Naive thymus-derived CD4-positive, alpha-beta T cell (primary cell): Measurements from ENCODE around the gene ELP4. TPM values are rescaled to one million over a fixed set of nuclear protein-coding genes. Genes with fewer than 3 reads are reported as not detected.

Experiments
- ATAC-seq: fragments of 150-1000 bp; cut with Tn5 transposase; 2 replicates; pipeline ENCODE4 v1.10.0; 2021; ENCODE audit warnings: mild to moderate bottlenecking, moderate library complexity
- CTCF ChIA-PET: fragments of 350-600 bp; sonication (Branson Sonifier 250); formaldehyde crosslinking; loops from one replicate; lab custom pipeline; 2021; ENCODE audit warnings: antibody characterized with exemption; lab: Charles Lee
- POLR2A ChIA-PET: fragments of 350-600 bp; sonication (Branson Sonifier 250); formaldehyde crosslinking; loops from one replicate; lab custom pipeline; 2021; ENCODE audit warnings: antibody characterized with exemption, inconsistent platforms; lab: Charles Lee
- DNase-seq, 9 donors: peaks; one replicate each; pipeline versions ENCODE4 v3.0.0 to v3.0.0-alpha.2; 2020 to 2022; ENCODE audit warnings: mixed read lengths in 1 of 9
- H3K27ac ChIP-seq: one replicate; pipeline ENCODE4 v1.7.0; 2013; ENCODE audit warnings: mild to moderate bottlenecking, low read depth, low read length, moderate library complexity
- H3K27me3 ChIP-seq, 2 donors: one replicate each; pipeline ENCODE4 v1.7.0; 2013; ENCODE audit warnings: low read length in 2 of 2, mild to moderate bottlenecking in 2 of 2, moderate library complexity in 2 of 2; ENCODE audit not compliant: control insufficient read depth in 2 of 2, insufficient read depth in 2 of 2
- H3K36me3 ChIP-seq, 3 experiments: 1 replicate in 2 of 3; 2 replicates in 1 of 3; pipeline ENCODE4 v1.7.0; 2013; ENCODE audit warnings: low read length in 3 of 3, mild to moderate bottlenecking in 3 of 3, moderate library complexity in 1 of 3; ENCODE audit not compliant: insufficient read depth in 3 of 3, control insufficient read depth in 2 of 3
- H3K4me1 ChIP-seq, 2 donors: one replicate each; pipeline ENCODE4 v1.7.0; 2013; ENCODE audit warnings: low read length in 2 of 2, mild to moderate bottlenecking in 2 of 2, moderate library complexity in 1 of 2; ENCODE audit not compliant: control insufficient read depth in 2 of 2, insufficient read depth in 2 of 2
- H3K4me3 ChIP-seq: 2 replicates; pipeline ENCODE4 v1.7.0; 2013; ENCODE audit warnings: mild to moderate bottlenecking, low read length
- H3K9me3 ChIP-seq, 3 experiments: 1 replicate in 2 of 3; 2 replicates in 1 of 3; pipeline ENCODE4 v1.7.0; 2013; ENCODE audit warnings: low read length in 3 of 3; ENCODE audit not compliant: control insufficient read depth in 2 of 3
- H3K27ac Mint-ChIP-seq, 9 donors: one replicate each; pipeline ENCODE4 v1.8.0; 2020 to 2022; ENCODE audit warnings: mixed read lengths in 9 of 9, mild to moderate bottlenecking in 8 of 9, moderate library complexity in 5 of 9, inconsistent platforms in 2 of 9
- H3K27me3 Mint-ChIP-seq, 5 donors: one replicate each; pipeline ENCODE4 v1.8.0; 2021 to 2022; ENCODE audit warnings: mixed read lengths in 5 of 5, mild to moderate bottlenecking in 1 of 5
- H3K36me3 Mint-ChIP-seq, 5 donors: one replicate each; pipeline ENCODE4 v1.8.0; 2020 to 2022; ENCODE audit warnings: mixed read lengths in 5 of 5, mild to moderate bottlenecking in 3 of 5, inconsistent platforms in 1 of 5
- H3K4me1 Mint-ChIP-seq, 7 donors: one replicate each; pipeline ENCODE4 v1.8.0; 2020 to 2022; ENCODE audit warnings: mixed read lengths in 7 of 7, mild to moderate bottlenecking in 3 of 7, inconsistent platforms in 1 of 7
- H3K4me3 Mint-ChIP-seq, 10 donors: one replicate each; pipeline ENCODE4 v1.8.0; 2020 to 2022; ENCODE audit warnings: mild to moderate bottlenecking in 10 of 10, mixed read lengths in 10 of 10, moderate library complexity in 6 of 10, inconsistent platforms in 2 of 10
- H3K9me3 Mint-ChIP-seq, 11 donors: one replicate each; pipeline ENCODE4 v1.8.0; 2020 to 2022; ENCODE audit warnings: mixed read lengths in 11 of 11, mild to moderate bottlenecking in 4 of 11, inconsistent platforms in 1 of 11, moderate library complexity in 1 of 11
- intact Hi-C, 2 donors: fragments of 100-400 bp; cut with micrococcal nuclease; formaldehyde crosslinking; loops; one replicate each; pipeline ENCODE4 v1.15.1; 2023
- polyA plus RNA-seq, 2 donors: library from polyadenylated mRNA; unstranded; fragments of 300-500 nt; fragmentation: Illumina TruSeq; gene quantifications; one replicate each; pipeline ENCODE4 v1.2.3, GENCODE V29; 2021
- total RNA-seq, 6 experiments: library from RNA in 5 of 6; stranded (reverse) in 5 of 6; gene quantifications; 1 replicate in 5 of 6; 2 replicates in 1 of 6; pipeline ENCODE4 v1.2.3 and lab custom pipeline; 2021 to 2026

ELP4 gene
- total and polyA plus RNA-seq, 7 experiments from 2014 or later = 16.8 to 23.5 (median 21.2) TPM

DNA sequence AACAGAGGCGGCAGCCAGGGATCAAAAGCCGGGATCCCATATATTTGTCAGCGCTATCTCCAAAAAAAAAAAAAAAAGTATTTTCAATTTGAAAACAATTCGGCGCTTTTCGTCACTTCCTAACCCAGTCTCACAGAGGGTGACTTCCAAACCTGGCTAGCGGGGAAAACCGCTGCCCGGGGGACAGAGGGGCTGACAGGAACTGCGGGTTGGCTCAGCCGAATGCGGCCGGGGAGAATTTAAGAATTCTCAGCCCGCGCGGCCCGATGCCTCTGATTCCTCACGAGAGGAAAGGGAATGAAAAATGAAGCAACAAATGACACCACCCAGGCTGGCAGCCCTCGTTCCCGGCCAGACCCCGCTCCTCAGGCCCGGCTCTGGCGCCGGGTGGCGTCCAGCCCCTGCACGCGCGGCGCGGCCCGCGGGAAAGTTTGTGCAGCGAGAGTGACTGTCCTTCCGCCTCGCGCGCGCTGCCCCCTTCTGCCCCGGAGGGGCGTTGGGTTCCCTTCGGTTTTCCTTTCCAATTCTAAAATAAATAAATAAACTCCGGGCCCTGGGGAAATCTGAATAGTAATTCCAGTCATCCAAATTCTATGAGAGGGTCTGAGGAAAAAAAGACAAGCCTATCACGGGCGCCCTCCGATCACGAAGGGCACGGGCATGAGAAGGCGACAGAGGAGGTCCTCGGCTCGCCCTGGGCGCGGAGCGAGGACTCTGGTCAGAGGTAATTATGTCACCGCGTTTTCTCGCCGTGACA lies 306.3 kb downstream of the ELP4 start:
- ChIA-PET CTCF (no interaction called here), POLR2A (no interaction called here)
- DNase-seq = no peak
- Histone ChIP-seq H3K36me3 (no peaks in the 10 kb centered on the region), H3K9me3 (no peaks in the 10 kb centered on the region), H3K4me1 (peaks cover 16 to 25% of the 10 kb centered on the region in 2 donors), H3K27ac (no peak overlapping the region), H3K4me3 (no peak overlapping the region), H3K27me3 (peaks cover 7 to 50% of the 10 kb centered on the region in 2 donors)
- Mint-ChIP-seq H3K4me3 (peak overlapping the region; percentile 25 to 84 (median 74)), H3K9me3 (peaks cover 0 to 2% (median 0%) of the 10 kb centered on the region in 11 donors), H3K27ac (peak overlapping the region in 1 of 9 donors; percentile 76), H3K4me1 (peaks cover 13 to 62% (median 48%) of the 10 kb centered on the region in 7 donors), H3K27me3 (peaks cover 61 to 86% (median 65%) of the 10 kb centered on the region in 5 donors), H3K36me3 (peaks cover 0 to 6% (median 0%) of the 10 kb centered on the region in 5 donors)
- intact Hi-C loops = loop anchor here (2.0 to 10.0 kb wide), 5 partner anchors 13 to 616 kb away; partner anchors contain the start of genes DCDC1 (in 1 of the 2) and DNAJC24 (in 1 of the 2)
- no peak for ATAC-seq

DNA sequence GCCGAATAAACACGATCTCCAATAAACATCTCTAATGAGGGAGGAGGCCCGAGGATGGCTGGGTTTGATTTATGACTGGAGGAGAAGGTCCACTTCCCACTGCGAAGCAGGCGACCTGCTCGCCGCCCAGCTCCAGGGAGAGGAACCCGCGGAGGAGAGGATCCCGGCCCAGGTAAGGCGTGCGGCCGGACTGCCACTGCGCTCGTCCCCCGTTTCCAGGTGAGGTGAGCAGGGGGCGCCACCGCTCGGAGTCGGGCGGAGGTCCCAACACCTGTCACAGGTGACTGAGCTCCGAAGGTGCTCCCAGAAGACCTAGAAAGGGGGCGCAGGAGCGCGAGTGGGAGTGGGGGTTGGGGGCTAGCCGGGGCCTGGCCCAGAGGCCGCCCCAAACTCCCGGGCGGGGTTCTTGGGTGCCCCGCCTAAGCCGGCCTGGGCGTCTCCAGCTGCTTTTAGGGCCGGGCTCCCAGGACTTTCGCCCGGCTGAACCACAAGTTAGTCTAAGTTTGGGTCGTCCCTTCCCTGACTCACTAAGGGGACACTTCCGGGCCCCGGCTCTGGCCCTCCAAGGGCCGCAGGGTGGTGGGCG lies 307.0 kb downstream of the ELP4 start:
- POLR2A ChIA-PET = no interaction called here
- peak overlapping the region; percentile 25 to 84 (median 76) for H3K4me3 Mint-ChIP-seq
- CTCF ChIA-PET = no interaction called here

DNA sequence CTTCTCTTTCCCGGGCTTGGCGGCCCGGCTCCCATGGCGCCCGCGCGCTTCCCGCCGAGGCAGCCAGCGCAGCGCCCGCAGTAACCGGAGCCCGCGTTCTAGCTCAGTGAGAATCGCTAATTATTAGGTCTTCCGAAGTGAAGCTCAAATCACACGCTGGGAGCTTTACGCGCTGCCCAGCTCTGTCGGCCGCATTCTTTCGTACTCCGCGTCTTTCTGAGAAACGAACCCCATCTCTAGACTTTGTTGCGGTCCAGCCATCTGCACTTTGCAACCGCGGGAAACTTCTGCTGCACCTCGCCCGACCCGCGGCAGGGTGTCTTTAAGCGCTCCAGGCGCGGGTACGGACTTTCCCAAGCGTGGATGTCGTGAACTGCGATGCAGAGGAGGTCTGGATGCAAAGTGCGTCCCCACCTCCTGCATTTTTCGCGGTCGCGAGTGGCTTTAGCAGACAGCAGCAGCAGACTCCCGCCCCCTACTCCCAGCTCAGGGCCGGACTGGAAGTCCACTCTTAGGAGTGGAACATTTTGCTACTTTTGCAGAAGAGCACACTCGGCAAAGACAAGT lies 307.6 kb downstream of the ELP4 start:
- ChIA-PET CTCF (no interaction called here), POLR2A (no interaction called here)
- ATAC-seq (no peak), DNase-seq (no peak)
- Histone ChIP-seq H3K36me3 (no peaks in the 10 kb centered on the region), H3K9me3 (no peaks in the 10 kb centered on the region), H3K4me3 (peak overlapping the region; percentile 24), H3K27me3 (peaks cover 7 to 57% of the 10 kb centered on the region in 2 donors), H3K27ac (no peak overlapping the region), H3K4me1 (peaks cover 12 to 17% of the 10 kb centered on the region in 2 donors)
- peak overlapping the region in 1 of 9 donors; percentile 71 for H3K27ac Mint-ChIP-seq
- H3K27me3 Mint-ChIP-seq = peaks cover 63 to 88% (median 67%) of the 10 kb centered on the region in 5 donors
- H3K4me3 Mint-ChIP-seq = peak overlapping the region; percentile 45 to 83 (median 76)
- H3K4me1 Mint-ChIP-seq = peaks cover 7 to 53% (median 39%) of the 10 kb centered on the region in 7 donors
- intact Hi-C loops = loop anchor here (2.0 to 10.0 kb wide), 5 partner anchors 14 to 615 kb away; partner anchors contain the start of genes DCDC1 (in 1 of the 2) and DNAJC24 (in 1 of the 2)
- H3K36me3 Mint-ChIP-seq = peaks cover 0 to 7% (median under 1%) of the 10 kb centered on the region in 5 donors
- peaks cover 0 to 11% (median 2%) of the 10 kb centered on the region in 11 donors for H3K9me3 Mint-ChIP-seq

More for the DNA sequence above, 307.0 kb downstream of the ELP4 start:
- ATAC-seq (no peak), DNase-seq (no peak)
- intact Hi-C loops = loop anchor here (2.0 to 10.0 kb wide), 5 partner anchors 14 to 616 kb away; partner anchors contain the start of genes DCDC1 (in 1 of the 2) and DNAJC24 (in 1 of the 2)
- Histone ChIP-seq H3K4me3 (no peak overlapping the region), H3K9me3 (no peaks in the 10 kb centered on the region), H3K27me3 (peaks cover 7 to 55% of the 10 kb centered on the region in 2 donors), H3K4me1 (peaks cover 16 to 22% of the 10 kb centered on the region in 2 donors), H3K27ac (no peak overlapping the region), H3K36me3 (no peaks in the 10 kb centered on the region)
- Mint-ChIP-seq H3K4me1 (peaks cover 10 to 57% (median 44%) of the 10 kb centered on the region in 7 donors), H3K9me3 (peaks cover 0 to 5% (median 2%) of the 10 kb centered on the region in 11 donors), H3K27me3 (peaks cover 62 to 86% (median 67%) of the 10 kb centered on the region in 5 donors), H3K27ac (peak overlapping the region in 1 of 9 donors; percentile 76), H3K36me3 (peaks cover 0 to 3% (median 1%) of the 10 kb centered on the region in 5 donors)

DNA sequence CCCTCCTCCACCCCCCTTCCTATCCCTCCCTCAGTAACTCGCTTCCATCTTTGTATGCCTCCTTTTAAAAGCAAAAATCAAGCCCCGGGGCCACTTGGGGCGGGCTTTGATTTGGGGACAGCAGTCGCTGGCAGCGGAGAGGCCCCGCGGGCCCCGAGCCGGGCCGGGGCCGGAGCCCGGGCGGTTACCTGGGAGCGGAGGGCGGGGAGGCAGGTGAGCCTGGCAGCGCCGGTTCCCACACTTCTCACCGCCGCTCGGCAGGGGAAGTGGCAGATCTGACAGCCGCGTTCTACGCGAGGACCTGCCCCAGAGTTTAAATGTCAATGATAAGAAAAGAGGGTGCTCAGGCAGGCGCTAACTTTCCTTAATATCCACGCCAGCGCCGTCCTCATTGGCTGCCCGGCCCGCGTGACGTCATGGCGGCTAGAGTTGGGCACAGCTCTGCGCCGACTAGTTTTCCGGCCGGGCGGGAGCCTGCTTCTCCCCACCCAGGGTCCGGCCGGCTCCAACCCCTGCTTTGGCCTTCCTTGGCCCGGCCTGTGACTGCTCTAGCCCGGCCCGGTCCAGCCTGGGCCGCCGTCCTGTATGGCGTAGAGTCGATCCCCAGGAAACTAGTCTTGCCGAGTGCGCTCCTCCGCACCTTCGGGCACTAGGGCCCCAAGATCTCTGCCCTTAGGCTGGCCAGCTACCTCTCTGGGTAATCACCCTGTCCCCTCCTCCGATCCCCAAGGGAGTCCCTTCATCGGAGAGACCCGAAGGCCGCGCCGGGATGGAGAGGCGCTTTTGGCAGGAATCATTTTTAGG lies 308.3 kb downstream of the ELP4 start:
- DNase-seq (no peak), ATAC-seq (no peak)
- Mint-ChIP-seq H3K27ac (peak overlapping the region in 1 of 9 donors; percentile 71), H3K4me1 (peaks cover 7 to 47% (median 33%) of the 10 kb centered on the region in 7 donors), H3K9me3 (peaks cover 0 to 14% (median 3%) of the 10 kb centered on the region in 11 donors), H3K4me3 (peak overlapping the region in 9 of 10 donors; percentile 69 to 83 (median 77)), H3K36me3 (peaks cover 0 to 8% (median 1%) of the 10 kb centered on the region in 5 donors), H3K27me3 (peaks cover 63 to 88% (median 67%) of the 10 kb centered on the region in 5 donors)
- H3K9me3 ChIP-seq = no peaks in the 10 kb centered on the region
- ChIA-PET POLR2A (no interaction called here), CTCF (no interaction called here)
- no peaks in the 10 kb centered on the region for H3K36me3 ChIP-seq
- no peak overlapping the region for H3K27ac ChIP-seq
- H3K4me1 ChIP-seq = peaks cover 6 to 11% of the 10 kb centered on the region in 2 donors
- intact Hi-C loops = loop anchor here (2.0 to 10.0 kb wide), 5 partner anchors 15 to 614 kb away; partner anchors contain the start of genes DCDC1 (in 1 of the 2) and DNAJC24 (in 1 of the 2)
- peaks cover 7 to 53% of the 10 kb centered on the region in 2 donors for H3K27me3 ChIP-seq
- peak overlapping the region; percentile 24 for H3K4me3 ChIP-seq

DNA sequence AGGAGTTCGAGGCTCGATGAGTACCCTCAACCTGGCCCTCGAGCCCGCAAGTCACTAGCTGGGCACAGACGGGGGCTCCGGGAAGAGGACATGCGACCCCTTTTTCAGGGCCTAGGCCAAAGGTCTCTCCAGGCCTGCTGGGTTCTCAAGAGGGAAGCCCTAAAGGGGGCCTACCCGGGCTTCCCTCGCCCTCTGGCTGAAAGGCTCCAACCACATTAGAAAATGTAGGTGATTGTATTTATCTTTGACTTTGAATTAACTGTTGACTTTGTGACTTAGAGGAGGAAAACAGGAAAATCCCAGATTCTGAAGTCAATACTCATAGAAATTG lies 308.8 kb downstream of the ELP4 start:
- peaks cover 7 to 58% of the 10 kb centered on the region in 2 donors for H3K27me3 ChIP-seq
- Mint-ChIP-seq H3K9me3 (peaks cover 0 to 18% (median 5%) of the 10 kb centered on the region in 11 donors), H3K27ac (peak overlapping the region in 1 of 9 donors; percentile 63), H3K4me3 (peak overlapping the region in 7 of 10 donors; percentile 12 to 83 (median 77)), H3K4me1 (peaks cover 7 to 44% (median 31%) of the 10 kb centered on the region in 7 donors), H3K27me3 (peaks cover 65 to 88% (median 73%) of the 10 kb centered on the region in 5 donors), H3K36me3 (peaks cover 0 to 8% (median 1%) of the 10 kb centered on the region in 5 donors)
- intact Hi-C loops = loop anchor here (5.0 to 10.0 kb wide), 4 partner anchors 334 to 614 kb away; partner anchors contain the start of genes DCDC1 (in 1 of the 2) and DNAJC24 (in 1 of the 2)
- no peak for DNase-seq
- CTCF ChIA-PET = no interaction called here
- no peaks in the 10 kb centered on the region for H3K36me3 ChIP-seq
- H3K9me3 ChIP-seq = no peaks in the 10 kb centered on the region
- no peak for ATAC-seq
- no peak overlapping the region for H3K27ac ChIP-seq
- POLR2A ChIA-PET = no interaction called here
- no peak overlapping the region for H3K4me3 ChIP-seq
- peaks cover 5 to 11% of the 10 kb centered on the region in 2 donors for H3K4me1 ChIP-seq
